ENCODE results near the gene CSMD2.

Gene CSMD2

GRCh38 chr1:33687000-33687399, 478.0 kb downstream of the CSMD2 start:
- TF ChIP-seq, protein P1, sequence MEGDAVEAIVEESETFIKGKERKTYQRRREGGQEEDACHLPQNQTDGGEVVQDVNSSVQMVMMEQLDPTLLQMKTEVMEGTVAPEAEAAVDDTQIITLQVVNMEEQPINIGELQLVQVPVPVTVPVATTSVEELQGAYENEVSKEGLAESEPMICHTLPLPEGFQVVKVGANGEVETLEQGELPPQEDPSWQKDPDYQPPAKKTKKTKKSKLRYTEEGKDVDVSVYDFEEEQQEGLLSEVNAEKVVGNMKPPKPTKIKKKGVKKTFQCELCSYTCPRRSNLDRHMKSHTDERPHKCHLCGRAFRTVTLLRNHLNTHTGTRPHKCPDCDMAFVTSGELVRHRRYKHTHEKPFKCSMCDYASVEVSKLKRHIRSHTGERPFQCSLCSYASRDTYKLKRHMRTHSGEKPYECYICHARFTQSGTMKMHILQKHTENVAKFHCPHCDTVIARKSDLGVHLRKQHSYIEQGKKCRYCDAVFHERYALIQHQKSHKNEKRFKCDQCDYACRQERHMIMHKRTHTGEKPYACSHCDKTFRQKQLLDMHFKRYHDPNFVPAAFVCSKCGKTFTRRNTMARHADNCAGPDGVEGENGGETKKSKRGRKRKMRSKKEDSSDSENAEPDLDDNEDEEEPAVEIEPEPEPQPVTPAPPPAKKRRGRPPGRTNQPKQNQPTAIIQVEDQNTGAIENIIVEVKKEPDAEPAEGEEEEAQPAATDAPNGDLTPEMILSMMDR (IDR thresholded peaks at IDR 0.05; ENCODE audit: control insufficient read depth, insufficient read depth, low read depth, low read length, missing control alignments), result no peak
- H3K4me3 ChIP-seq (ENCODE audit: control insufficient read depth, low read depth, low read length), result no peak overlapping the region
- DNase-seq (ENCODE audit: low read depth), result no peak

GRCh38 chr1:33686551-33686950, 478.5 kb downstream of the CSMD2 start:
- TF ChIP-seq, protein P1 (IDR thresholded peaks at IDR 0.05; ENCODE audit: control insufficient read depth, insufficient read depth, low read depth, low read length, missing control alignments), result no peak
- no peak for DNase-seq (ENCODE audit: low read depth)
- no peak overlapping the region for H3K4me3 ChIP-seq (ENCODE audit: control insufficient read depth, low read depth, low read length)

GRCh38 chr1:33685256-33685655, 479.8 kb downstream of the CSMD2 start:
- DNase-seq (ENCODE audit: low read depth), result no peak
- TF ChIP-seq, protein P1 (IDR thresholded peaks at IDR 0.05; ENCODE audit: control insufficient read depth, insufficient read depth, low read depth, low read length, missing control alignments), result no peak
- no peak overlapping the region for H3K4me3 ChIP-seq (ENCODE audit: control insufficient read depth, low read depth, low read length)

DNA sequence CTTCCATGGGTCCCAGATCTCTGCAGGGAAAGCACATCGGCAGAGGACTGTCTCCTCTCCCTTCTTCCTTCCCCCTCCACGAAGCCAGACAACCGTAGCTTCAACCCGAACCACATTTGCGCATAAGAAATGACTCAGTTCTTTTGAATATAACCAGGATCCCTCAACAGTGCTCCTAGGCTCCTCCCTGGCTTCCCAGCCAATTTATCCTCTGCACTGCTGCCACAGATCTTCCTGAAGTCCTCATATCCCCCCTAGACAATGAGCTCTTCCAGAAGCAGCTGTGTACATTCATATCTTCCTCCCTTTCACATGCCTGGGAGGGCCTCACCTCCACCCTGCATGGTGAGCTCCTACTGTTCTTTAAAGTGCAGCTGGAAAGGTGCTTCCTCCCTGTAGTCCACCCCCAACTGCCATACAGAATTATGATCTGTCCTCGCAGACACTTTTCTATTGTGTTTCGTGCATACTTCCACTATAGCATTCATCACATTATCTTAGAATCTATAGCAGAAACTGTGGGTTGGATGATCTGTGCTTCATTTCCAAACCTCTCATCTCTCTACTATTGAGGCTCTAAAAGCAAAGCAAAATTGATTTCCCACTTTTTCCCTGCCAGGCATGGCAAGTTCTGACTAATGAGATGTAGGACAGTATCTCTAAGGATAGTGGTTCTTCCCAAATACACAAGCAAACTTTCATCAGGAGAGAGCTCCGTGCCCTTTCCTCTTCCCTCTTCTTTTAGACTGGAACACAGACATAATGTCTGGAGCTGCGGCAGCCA, 480.4 kb downstream of the CSMD2 start:
- TF ChIP-seq, protein P1 (IDR thresholded peaks at IDR 0.05; ENCODE audit: control insufficient read depth, insufficient read depth, low read depth, low read length, missing control alignments), result no peak
- no peak overlapping the region for H3K4me3 ChIP-seq (ENCODE audit: control insufficient read depth, low read depth, low read length)
- no peak for DNase-seq (ENCODE audit: low read depth)

DNA sequence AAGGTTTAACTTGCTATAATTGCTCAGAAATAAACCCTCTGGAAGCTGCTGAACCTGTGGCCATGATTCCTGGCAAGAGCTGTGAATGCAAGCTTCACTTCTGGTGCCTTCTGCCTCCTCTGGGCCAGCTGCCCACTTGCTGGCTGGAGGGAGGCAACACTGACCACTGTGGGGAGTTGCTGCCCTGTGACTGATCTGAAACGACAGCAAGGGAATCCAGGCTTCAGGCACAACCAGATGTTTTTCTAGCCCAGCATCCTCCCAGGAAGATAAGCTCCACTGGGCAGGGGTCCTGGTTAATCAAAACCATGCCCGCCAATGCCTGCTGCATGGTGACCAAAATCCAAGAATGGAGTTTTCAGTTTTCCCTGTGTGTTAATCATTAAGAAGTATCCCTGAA, 481.1 kb downstream of the CSMD2 start:
- DNase-seq (ENCODE audit: low read depth), result peak; percentile 27
- TF ChIP-seq, protein P1 (IDR thresholded peaks at IDR 0.05; ENCODE audit: control insufficient read depth, insufficient read depth, low read depth, low read length, missing control alignments), result peak; percentile 32
- no peak overlapping the region for H3K4me3 ChIP-seq (ENCODE audit: control insufficient read depth, low read depth, low read length)

DNA sequence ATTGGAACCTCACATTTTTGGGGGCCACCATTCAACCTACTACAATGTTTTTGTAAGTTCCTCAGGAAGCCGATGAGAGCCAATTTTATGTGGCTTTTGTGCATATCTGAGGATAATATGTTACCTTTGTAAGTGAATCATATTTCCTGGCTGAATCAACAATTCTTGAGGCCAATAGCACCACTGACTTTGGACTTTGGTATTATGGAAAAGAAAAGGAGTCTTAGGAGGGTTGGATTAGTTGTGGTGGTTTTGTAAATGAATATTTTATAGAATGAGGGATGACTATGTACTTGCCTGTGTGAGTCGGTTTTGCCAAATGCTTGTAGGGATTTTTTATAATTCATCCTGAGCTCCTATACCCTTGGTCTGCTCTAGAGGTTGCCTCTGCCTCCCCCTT, 482.7 kb downstream of the CSMD2 start:
- no peak for DNase-seq (ENCODE audit: low read depth)
- no peak overlapping the region for H3K4me3 ChIP-seq (ENCODE audit: control insufficient read depth, low read depth, low read length)
- TF ChIP-seq, protein P1 (IDR thresholded peaks at IDR 0.05; ENCODE audit: control insufficient read depth, insufficient read depth, low read depth, low read length, missing control alignments), result no peak
